Type B pancreatic cell (in vitro differentiated cells): ENCODE measurements around the gene LZTS2. TPM values are rescaled to one million over a fixed set of nuclear protein-coding genes. Genes with fewer than 3 reads are reported as not detected.
A peak's percentile ranks its signal among the peaks of the same experiment; 100 is the strongest.

Experiments
- DNase-seq: peaks from one replicate; pipeline ENCODE4 v3.0.0; 2021; ENCODE audit warnings: mixed read lengths; ENCODE audit not compliant: unreplicated experiment; ENCODE audit errors: extremely low spot score
- H3K27ac Mint-ChIP-seq: 2 replicates; pipeline ENCODE4 v1.8.0; 2021; ENCODE audit warnings: mild to moderate bottlenecking, mixed read lengths
- H3K27me3 Mint-ChIP-seq: 2 replicates; pipeline ENCODE4 v1.8.0; 2021; ENCODE audit warnings: mixed read lengths
- H3K36me3 Mint-ChIP-seq: 2 replicates; pipeline ENCODE4 v1.8.0; 2021; ENCODE audit warnings: mixed read lengths
- H3K4me1 Mint-ChIP-seq: one replicate; pipeline ENCODE4 v1.8.0; 2021; ENCODE audit warnings: mixed read lengths; ENCODE audit not compliant: unreplicated experiment
- H3K4me3 Mint-ChIP-seq: 2 replicates; pipeline ENCODE4 v1.8.0; 2021; ENCODE audit warnings: mild to moderate bottlenecking, mixed read lengths
- H3K9me3 Mint-ChIP-seq: 2 replicates; pipeline ENCODE4 v1.8.0; 2021; ENCODE audit warnings: mixed read lengths
- CTCF ChIP-seq: fragments of 200-600 bp; sonication (generic); conservative IDR thresholded peaks from 2 replicates; pipeline ENCODE4 v1.5.0; 2021; ENCODE audit warnings: antibody characterized with exemption, mild to moderate bottlenecking
- total RNA-seq: library from RNA; stranded (reverse); gene quantifications from 2 replicates; pipeline ENCODE4 v1.2.1, GENCODE V29; 2021; ENCODE audit warnings: low replicate concordance

LZTS2 gene
- total RNA-seq, 1 donor from 2014 or later = 86.6 TPM

GRCh38 chr10:101018600-101019439, 19.2 kb downstream of the LZTS2 start:
- Mint-ChIP-seq H3K9me3 (no peaks in the 10 kb centered on the region), H3K27ac (peak overlapping the region; percentile 56), H3K36me3 (no peaks in the 10 kb centered on the region), H3K4me3 (peak overlapping the region; percentile 44), H3K27me3 (peaks cover 36% of the 10 kb centered on the region), H3K4me1 (peaks cover 33% of the 10 kb centered on the region)
- TF ChIP-seq CTCF = peak; percentile 84
- peak; percentile 89 for DNase-seq

DNA sequence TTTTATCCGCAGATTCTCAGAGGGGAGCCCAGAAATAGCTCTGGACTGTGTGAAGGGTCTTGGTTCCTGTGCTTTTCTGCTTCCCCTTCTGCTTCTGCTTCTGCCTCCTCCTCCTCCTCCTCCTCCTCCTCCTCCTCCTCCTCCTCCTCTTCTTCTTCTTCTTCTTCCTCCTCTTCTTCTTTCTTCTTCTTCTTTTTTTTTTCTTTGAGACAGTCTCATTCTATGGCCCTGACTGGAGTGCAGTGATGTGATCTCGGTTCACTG, 19.8 kb downstream of the LZTS2 start:
- peaks cover 34% of the 10 kb centered on the region for H3K27me3 Mint-ChIP-seq
- no peaks in the 10 kb centered on the region for H3K36me3 Mint-ChIP-seq
- no peak for DNase-seq

DNA sequence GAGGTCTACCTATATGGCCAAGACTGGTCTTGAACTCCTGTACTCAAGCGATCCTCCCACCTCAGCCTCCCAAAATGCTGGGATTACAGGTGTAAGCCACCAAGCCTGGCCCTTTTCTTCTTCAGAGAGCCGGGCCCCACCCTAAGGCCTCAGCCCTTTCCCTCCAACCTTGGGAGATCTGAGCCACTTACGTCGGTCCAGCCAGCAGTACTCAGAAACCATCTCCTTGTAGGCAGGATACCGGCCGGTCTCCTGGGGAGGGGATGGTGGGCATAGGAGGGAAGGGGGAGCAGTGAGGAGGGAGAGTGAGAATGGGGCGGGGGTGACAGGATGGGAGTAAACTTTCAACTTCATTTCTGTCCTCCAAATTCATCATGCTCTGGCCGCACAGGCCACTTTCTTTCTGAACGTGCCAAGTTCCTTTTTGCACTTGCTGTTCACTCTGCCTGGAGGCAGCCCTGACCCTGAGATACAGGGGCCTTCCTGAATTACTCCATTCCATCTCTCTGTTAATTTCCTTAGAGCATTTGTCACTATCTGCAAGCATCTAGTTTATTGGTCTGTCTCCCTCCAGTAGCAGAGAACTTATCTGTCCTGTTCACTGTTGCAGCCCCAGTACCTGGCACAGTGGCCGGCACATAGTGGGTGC, 20.9 kb downstream of the LZTS2 start:
- peaks cover 31% of the 10 kb centered on the region for H3K27me3 Mint-ChIP-seq
- H3K4me3 Mint-ChIP-seq = peak overlapping the region; percentile 51
- peaks cover 19% of the 10 kb centered on the region for H3K4me1 Mint-ChIP-seq
- no peak for DNase-seq
- no peaks in the 10 kb centered on the region for H3K36me3 Mint-ChIP-seq
- H3K27ac Mint-ChIP-seq = peak overlapping the region; percentile 27
- H3K9me3 Mint-ChIP-seq = no peaks in the 10 kb centered on the region
- TF ChIP-seq CTCF = no peak

More for the DNA sequence above, 19.8 kb downstream of the LZTS2 start:
- H3K27ac Mint-ChIP-seq = no peak overlapping the region
- no peak for TF ChIP-seq CTCF
- H3K4me1 Mint-ChIP-seq = peaks cover 28% of the 10 kb centered on the region
- no peaks in the 10 kb centered on the region for H3K9me3 Mint-ChIP-seq
- no peak overlapping the region for H3K4me3 Mint-ChIP-seq

- H3K27me3 Mint-ChIP-seq = peaks cover 28% of the 10 kb centered on the region
- no peak overlapping the region for H3K27ac Mint-ChIP-seq
Measured at GRCh38 chr10:101021239-101021638, 21.6 kb downstream of the LZTS2 start.

DNA sequence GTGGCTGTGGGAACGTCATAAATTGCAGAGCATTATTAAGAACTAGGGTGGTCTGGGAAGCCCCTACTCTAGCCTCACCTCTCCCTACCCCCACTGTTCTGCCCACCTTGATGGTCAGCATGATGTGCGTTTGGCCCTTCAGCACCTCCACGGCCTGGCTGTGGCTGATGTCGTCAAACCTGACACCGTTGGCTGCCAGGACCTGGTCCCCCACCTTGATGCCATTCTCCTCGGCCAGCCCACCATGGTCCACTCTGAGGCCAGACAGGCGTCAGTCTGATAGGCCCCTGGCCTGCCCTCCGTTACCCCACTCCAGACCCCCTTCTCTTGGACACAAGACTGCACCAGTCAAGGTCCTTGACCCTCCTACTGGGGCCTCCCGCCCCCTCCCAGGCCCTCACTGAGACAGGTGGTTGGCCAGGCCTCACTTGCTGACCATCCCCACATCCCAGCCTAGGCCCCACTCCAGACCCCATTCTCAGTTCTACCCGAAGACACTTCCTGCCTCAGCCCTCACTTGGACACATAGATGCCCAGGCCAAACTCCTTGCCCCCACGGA, 22.2 kb downstream of the LZTS2 start:
- no peak overlapping the region for H3K4me3 Mint-ChIP-seq
- DNase-seq = no peak
- no peak for TF ChIP-seq CTCF
- peaks cover 13% of the 10 kb centered on the region for H3K4me1 Mint-ChIP-seq
- H3K27me3 Mint-ChIP-seq = peaks cover 23% of the 10 kb centered on the region
- no peak overlapping the region for H3K27ac Mint-ChIP-seq
- no peaks in the 10 kb centered on the region for H3K9me3 Mint-ChIP-seq
- no peaks in the 10 kb centered on the region for H3K36me3 Mint-ChIP-seq

More at GRCh38 chr10:101021239-101021638, 21.6 kb downstream of the LZTS2 start:
- H3K36me3 Mint-ChIP-seq = no peaks in the 10 kb centered on the region
- H3K4me1 Mint-ChIP-seq = peaks cover 16% of the 10 kb centered on the region
- DNase-seq = peak; percentile 64
- H3K9me3 Mint-ChIP-seq = no peaks in the 10 kb centered on the region
- TF ChIP-seq CTCF = no peak
- no peak overlapping the region for H3K4me3 Mint-ChIP-seq
